Measurements from ENCODE around the gene C4orf17. TPM values are rescaled to one million over a fixed set of nuclear protein-coding genes. Genes with fewer than 3 reads are reported as not detected.

Gene C4orf17
- total RNA-seq, 4 donors from 2014 or later, result not detected

Other genes with a start within 250 kb of the C4orf17 start
- gene ADH1A, start 220.0 kb upstream of the C4orf17 start, total RNA-seq, result under 1 TPM in 1 of 4 donors, not detected in 3; 0.16 TPM
- gene ADH1B, start 189.6 kb upstream of the C4orf17 start, total RNA-seq, result 100 to 1,000 TPM; 247 to 331 (median 292) TPM
- 1 to 10 TPM in 1 of 4 donors, under 1 TPM in 1, not detected in 2; 0.68 to 1.2 TPM for gene ADH1C, start 158.3 kb upstream of the C4orf17 start, total RNA-seq
- gene ADH7, start 75.7 kb upstream of the C4orf17 start, total RNA-seq, result under 1 TPM in 3 of 4 donors, not detected in 1; 0.34 to 0.83 (median 0.52) TPM
- gene TRMT10A, start 53.0 kb downstream of the C4orf17 start, total RNA-seq, result 1 to 10 TPM; 1.3 to 9.0 (median 4.7) TPM
- under 1 TPM in 2 of 4 donors, not detected in 2; 0.26 to 0.47 TPM for gene MTTP, start 63.8 kb downstream of the C4orf17 start, total RNA-seq
- gene C4orf54, start 146.8 kb downstream of the C4orf17 start, total RNA-seq, result under 1 TPM in 1 of 4 donors, not detected in 3; 0.06 TPM